Skin epidermis (tissue), 12 donors: ENCODE measurements around the gene LYRM1.

Experiments used
- H3K27ac ChIP-seq, 21 experiments: fragments of 200-600 bp; sonication (generic) in 11 of 21; one replicate each; pipeline ENCODE4 v1.5.0; 2020; ENCODE audit warnings: mild to moderate bottlenecking in 3 of 21, inconsistent platforms in 2 of 21, moderate library complexity in 2 of 21
- H3K4me3 ChIP-seq, 7 experiments: fragments of 200-600 bp; sonication (generic) in 2 of 7; one replicate each; pipeline ENCODE4 v1.5.0; 2020; ENCODE audit warnings: inconsistent platforms in 2 of 7, mild to moderate bottlenecking in 2 of 7, moderate library complexity in 1 of 7

The LYRM1 gene

GRCh38 chr16:20899071-20899470 is 1.5 kb upstream of the LYRM1 start:
- peak overlapping the region; percentile 60 to 91 (median 75) for H3K4me3 ChIP-seq
- peak overlapping the region in 18 of 21 experiments; percentile 88 to 100 (median 97) for H3K27ac ChIP-seq

- Histone ChIP-seq H3K4me3 (peak overlapping the region; percentile 60 to 91 (median 75)), H3K27ac (peak overlapping the region; percentile 64 to 100 (median 97))
Measured at GRCh38 chr16:20899477-20900298, 883 bp upstream of the LYRM1 start.

- H3K4me3 ChIP-seq = peak overlapping the region; percentile 60 to 91 (median 75)
Measured at GRCh38 chr16:20901068-20901435, 481 bp downstream of the LYRM1 start.

GRCh38 chr16:20901436-20902112 is 1.0 kb downstream of the LYRM1 start:
- H3K4me3 ChIP-seq = peak overlapping the region; percentile 60 to 91 (median 75)
- peak overlapping the region; percentile 84 to 100 (median 97) for H3K27ac ChIP-seq

More at GRCh38 chr16:20901068-20901435, 481 bp downstream of the LYRM1 start:
- peak overlapping the region; percentile 84 to 100 (median 97) for H3K27ac ChIP-seq

- H3K27ac ChIP-seq = peak overlapping the region in 14 of 21 experiments; percentile 88 to 99 (median 97)
Measured at GRCh38 chr16:20902426-20902825, 1.9 kb downstream of the LYRM1 start.

GRCh38 chr16:20903116-20903898 is 2.7 kb downstream of the LYRM1 start:
- peak overlapping the region in 18 of 21 experiments; percentile 2 to 99 (median 92) for H3K27ac ChIP-seq

More at GRCh38 chr16:20902426-20902825, 1.9 kb downstream of the LYRM1 start:
- H3K4me3 ChIP-seq = peak overlapping the region in 1 of 7 experiments; percentile 60

GRCh38 chr16:20903899-20904506 is 3.4 kb downstream of the LYRM1 start:
- Histone ChIP-seq H3K27ac (peak overlapping the region in 19 of 21 experiments; percentile 18 to 99 (median 76)), H3K4me3 (no peak overlapping the region)

More at GRCh38 chr16:20903116-20903898, 2.7 kb downstream of the LYRM1 start:
- H3K4me3 ChIP-seq = no peak overlapping the region

- H3K27ac ChIP-seq = peak overlapping the region in 19 of 21 experiments; percentile 18 to 99 (median 80)
Measured at GRCh38 chr16:20904507-20905081, 4.0 kb downstream of the LYRM1 start.

GRCh38 chr16:20905576-20905975 is 5.0 kb downstream of the LYRM1 start:
- Histone ChIP-seq H3K4me3 (no peak overlapping the region), H3K27ac (peak overlapping the region in 19 of 21 experiments; percentile 2 to 99 (median 69))

More at GRCh38 chr16:20904507-20905081, 4.0 kb downstream of the LYRM1 start:
- H3K4me3 ChIP-seq = no peak overlapping the region

GRCh38 chr16:20906341-20907255 is 6.0 kb downstream of the LYRM1 start:
- H3K4me3 ChIP-seq = no peak overlapping the region
- peak overlapping the region in 20 of 21 experiments; percentile 25 to 99 (median 68) for H3K27ac ChIP-seq

GRCh38 chr16:20910781-20911321 is 10.3 kb downstream of the LYRM1 start:
- Histone ChIP-seq H3K4me3 (no peak overlapping the region), H3K27ac (peak overlapping the region in 16 of 21 experiments; percentile 5 to 83 (median 56))

- H3K27ac ChIP-seq = peak overlapping the region in 15 of 21 experiments; percentile 8 to 83 (median 64)
Measured at GRCh38 chr16:20911361-20911760, 10.8 kb downstream of the LYRM1 start.

GRCh38 chr16:20916289-20916688 is 15.7 kb downstream of the LYRM1 start:
- Histone ChIP-seq H3K27ac (no peak overlapping the region), H3K4me3 (no peak overlapping the region)

More at GRCh38 chr16:20911361-20911760, 10.8 kb downstream of the LYRM1 start:
- H3K4me3 ChIP-seq = no peak overlapping the region

GRCh38 chr16:20916942-20917341 is 16.4 kb downstream of the LYRM1 start:
- Histone ChIP-seq H3K27ac (no peak overlapping the region), H3K4me3 (no peak overlapping the region)

- no peak overlapping the region for H3K4me3 ChIP-seq
- H3K27ac ChIP-seq = peak overlapping the region in 2 of 21 experiments; percentile 2 to 21
Measured at GRCh38 chr16:20918486-20919239, 18.1 kb downstream of the LYRM1 start.

GRCh38 chr16:20920091-20920490 is 19.5 kb downstream of the LYRM1 start:
- Histone ChIP-seq H3K4me3 (no peak overlapping the region), H3K27ac (no peak overlapping the region)

- H3K27ac ChIP-seq = no peak overlapping the region
- no peak overlapping the region for H3K4me3 ChIP-seq
Measured at GRCh38 chr16:20920799-20921198, 20.2 kb downstream of the LYRM1 start.
